Measurements from ENCODE around the gene ARHGAP18. TPM values are rescaled to one million over a fixed set of nuclear protein-coding genes. Genes with fewer than 3 reads are reported as not detected.

The ARHGAP18 gene
- total and polyA plus RNA-seq, 12 donors = 2.2 to 15.4 (median 4.1) TPM

DNA sequence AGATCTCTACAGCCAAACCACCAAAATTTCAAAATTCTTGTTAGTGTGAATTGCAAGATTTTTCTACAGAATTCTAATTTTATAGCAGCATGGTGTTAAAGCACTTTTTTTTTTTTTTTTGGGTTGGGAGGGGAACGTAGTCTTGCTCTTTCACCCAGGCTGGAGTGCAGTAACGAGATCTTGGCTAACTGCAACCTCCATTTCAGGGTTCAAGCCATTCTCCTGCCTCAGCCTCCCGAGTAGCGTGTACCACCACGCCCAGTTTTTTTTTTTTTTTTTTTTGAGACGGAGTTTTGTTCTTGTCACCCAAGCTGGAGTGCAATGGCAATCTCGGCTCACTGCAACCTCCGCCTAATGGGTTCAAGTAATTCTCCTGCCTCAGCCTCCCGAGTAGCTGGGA, 11.5 kb downstream of the ARHGAP18 start:
- TF ChIP-seq, protein P1, sequence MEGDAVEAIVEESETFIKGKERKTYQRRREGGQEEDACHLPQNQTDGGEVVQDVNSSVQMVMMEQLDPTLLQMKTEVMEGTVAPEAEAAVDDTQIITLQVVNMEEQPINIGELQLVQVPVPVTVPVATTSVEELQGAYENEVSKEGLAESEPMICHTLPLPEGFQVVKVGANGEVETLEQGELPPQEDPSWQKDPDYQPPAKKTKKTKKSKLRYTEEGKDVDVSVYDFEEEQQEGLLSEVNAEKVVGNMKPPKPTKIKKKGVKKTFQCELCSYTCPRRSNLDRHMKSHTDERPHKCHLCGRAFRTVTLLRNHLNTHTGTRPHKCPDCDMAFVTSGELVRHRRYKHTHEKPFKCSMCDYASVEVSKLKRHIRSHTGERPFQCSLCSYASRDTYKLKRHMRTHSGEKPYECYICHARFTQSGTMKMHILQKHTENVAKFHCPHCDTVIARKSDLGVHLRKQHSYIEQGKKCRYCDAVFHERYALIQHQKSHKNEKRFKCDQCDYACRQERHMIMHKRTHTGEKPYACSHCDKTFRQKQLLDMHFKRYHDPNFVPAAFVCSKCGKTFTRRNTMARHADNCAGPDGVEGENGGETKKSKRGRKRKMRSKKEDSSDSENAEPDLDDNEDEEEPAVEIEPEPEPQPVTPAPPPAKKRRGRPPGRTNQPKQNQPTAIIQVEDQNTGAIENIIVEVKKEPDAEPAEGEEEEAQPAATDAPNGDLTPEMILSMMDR (IDR thresholded peaks at IDR 0.05) = no peak
- no peak for DNase-seq

DNA sequence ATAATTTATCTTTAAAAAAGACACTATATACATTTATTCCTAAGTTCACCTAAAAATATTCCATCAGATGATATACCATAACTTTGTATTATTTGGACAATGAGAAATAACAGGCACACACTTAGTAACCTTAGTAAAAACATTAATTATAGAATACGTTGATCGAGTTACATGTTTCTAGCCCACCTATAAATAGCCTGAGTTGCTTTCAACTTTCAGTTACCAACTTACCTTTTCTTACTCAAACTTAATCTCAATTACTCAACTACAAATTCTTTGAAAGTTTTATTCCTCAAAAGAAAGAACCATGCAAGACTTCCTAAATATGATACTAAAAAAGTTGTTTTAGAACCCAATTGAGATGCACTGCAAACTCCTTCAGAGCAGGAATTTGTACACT, 12.2 kb downstream of the ARHGAP18 start:
- Histone ChIP-seq H3K9me3 (no peaks in the 10 kb centered on the region), H3K27ac (no peak overlapping the region), H3K4me1 (peaks cover 0 to 63% (median 7%) of the 10 kb centered on the region in 9 donors), H3K36me3 (no peaks in the 10 kb centered on the region), H3K27me3 (no peaks in the 10 kb centered on the region), H3K4me3 (no peak overlapping the region)
- 80 to 86% methylated on average over 2 of the region's 2 CpGs for WGBS, 2 donors
- TF ChIP-seq, protein P1 (IDR thresholded peaks at IDR 0.05) = no peak
- intact Hi-C loops (cut with DNase I) = no loop called here
- ATAC-seq (no peak), DNase-seq (no peak)

More for the DNA sequence above, 11.5 kb downstream of the ARHGAP18 start:
- Histone ChIP-seq H3K9me3 (no peaks in the 10 kb centered on the region), H3K27ac (no peak overlapping the region), H3K36me3 (no peaks in the 10 kb centered on the region), H3K4me1 (peaks cover 0 to 63% (median 7%) of the 10 kb centered on the region in 9 donors), H3K27me3 (no peaks in the 10 kb centered on the region), H3K4me3 (no peak overlapping the region)
- ATAC-seq = no peak
- intact Hi-C loops (cut with DNase I) = no loop called here
- WGBS, 2 donors = 88 to 95% methylated on average over 9 of the region's 9 CpGs

DNA sequence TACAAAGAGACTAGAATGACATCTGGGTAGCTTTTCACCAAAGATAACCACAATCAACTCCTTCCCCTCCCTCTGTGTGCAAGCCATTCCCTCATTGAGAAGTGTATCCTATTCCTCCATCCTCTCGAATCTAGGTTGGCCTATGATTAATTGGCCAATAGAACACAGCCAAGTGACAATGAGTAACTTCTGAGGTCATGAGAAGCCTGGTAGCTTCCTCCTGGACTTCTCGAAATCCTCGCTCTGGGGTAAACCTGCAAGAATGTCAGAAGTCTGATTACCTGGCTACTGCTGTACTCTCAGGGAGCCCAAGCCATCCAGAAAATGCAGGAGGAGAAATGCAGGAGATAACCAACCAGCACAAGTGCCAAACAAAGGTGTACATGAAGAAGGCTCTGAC, 13.1 kb downstream of the ARHGAP18 start:
- Histone ChIP-seq H3K27ac (no peak overlapping the region), H3K36me3 (no peaks in the 10 kb centered on the region), H3K4me3 (no peak overlapping the region), H3K4me1 (peaks cover 0 to 64% (median 9%) of the 10 kb centered on the region in 9 donors), H3K9me3 (no peaks in the 10 kb centered on the region), H3K27me3 (no peaks in the 10 kb centered on the region)
- TF ChIP-seq, protein P1 (IDR thresholded peaks at IDR 0.05) = no peak
- ATAC-seq (no peak), DNase-seq (no peak)
- WGBS, 2 donors = 79 to 82% methylated on average over 3 of the region's 3 CpGs
- intact Hi-C loops (cut with DNase I) = no loop called here

DNA sequence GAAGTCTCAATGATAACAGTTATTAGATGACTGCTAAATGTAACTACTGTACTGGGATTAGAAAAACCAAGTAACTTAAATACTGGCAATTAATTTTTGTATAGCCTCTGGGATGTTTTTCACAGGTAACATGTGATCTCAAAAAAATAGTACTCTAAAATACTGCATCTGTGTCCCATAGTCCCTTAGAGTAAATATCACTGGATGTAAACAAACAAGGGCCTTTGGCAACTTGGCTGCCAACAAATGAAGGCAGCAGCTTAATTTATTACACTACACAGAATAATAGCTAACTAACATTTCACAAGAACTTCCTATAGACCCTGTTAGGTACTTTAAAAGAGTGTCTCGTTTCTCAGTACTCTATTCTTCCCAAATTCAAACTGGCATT, 14.0 kb downstream of the ARHGAP18 start:
- ATAC-seq (no peak), DNase-seq (no peak)
- intact Hi-C loops (cut with DNase I) = no loop called here
- no peak overlapping the region for H3K4me3 ChIP-seq
- TF ChIP-seq, protein P1 (IDR thresholded peaks at IDR 0.05) = no peak
- no peaks in the 10 kb centered on the region for H3K27me3 ChIP-seq
- H3K9me3 ChIP-seq = no peaks in the 10 kb centered on the region
- H3K36me3 ChIP-seq = no peaks in the 10 kb centered on the region
- 54 to 55% methylated on average over 1 of the region's 1 CpG for WGBS, 2 donors
- H3K27ac ChIP-seq = peak overlapping the region in 4 of 10 donors; percentile 22 to 56 (median 52)
- peaks cover 0 to 61% (median 9%) of the 10 kb centered on the region in 9 donors for H3K4me1 ChIP-seq
